Glutamatergic neuron (in vitro differentiated cells): ENCODE measurements around the gene PSMB9. TPM values are rescaled to one million over a fixed set of nuclear protein-coding genes. Genes with fewer than 3 reads are reported as not detected.

Experiments used
- DNase-seq: peaks from one replicate; pipeline ENCODE4 v3.0.0; 2022
- H3K27ac Mint-ChIP-seq: one replicate; pipeline ENCODE4 v1.8.0; 2020; ENCODE audit warnings: mild to moderate bottlenecking, mixed read lengths, inconsistent platforms; ENCODE audit not compliant: unreplicated experiment
- H3K27me3 Mint-ChIP-seq: one replicate; pipeline ENCODE4 v1.8.0; 2020; ENCODE audit warnings: mild to moderate bottlenecking, moderate library complexity, mixed read lengths, inconsistent platforms; ENCODE audit not compliant: unreplicated experiment
- H3K36me3 Mint-ChIP-seq: one replicate; pipeline ENCODE4 v1.8.0; 2020; ENCODE audit warnings: mild to moderate bottlenecking, mixed read lengths, inconsistent platforms; ENCODE audit not compliant: unreplicated experiment
- H3K4me1 Mint-ChIP-seq: one replicate; pipeline ENCODE4 v1.8.0; 2020; ENCODE audit warnings: mild to moderate bottlenecking, low read depth, mixed read lengths, inconsistent platforms; ENCODE audit not compliant: unreplicated experiment
- H3K4me3 Mint-ChIP-seq: one replicate; pipeline ENCODE4 v1.8.0; 2020; ENCODE audit warnings: mild to moderate bottlenecking, mixed read lengths, inconsistent platforms; ENCODE audit not compliant: unreplicated experiment
- H3K9me3 Mint-ChIP-seq: one replicate; pipeline ENCODE4 v1.8.0; 2020; ENCODE audit warnings: mild to moderate bottlenecking, moderate library complexity, mixed read lengths, inconsistent platforms; ENCODE audit not compliant: unreplicated experiment
- CTCF ChIP-seq: fragments of 200-600 bp; sonication (generic); IDR thresholded peaks from one replicate; pipeline ENCODE4 v1.5.0; 2021; ENCODE audit not compliant: partially characterized antibody, unreplicated experiment
- total RNA-seq: library from RNA; stranded (reverse); fragmentation: NEBNext Ultra II Directional; extraction: Animal tissue kit (Norgen Biotek cat#: 25700); gene quantifications from one replicate; pipeline ENCODE4 v1.2.1, GENCODE V29; 2021; ENCODE audit not compliant: unreplicated experiment

PSMB9 gene
- total RNA-seq, 1 donor from 2014 or later: not detected

- H3K4me3 Mint-ChIP-seq: no peak overlapping the region
- no peak for TF ChIP-seq CTCF
- H3K9me3 Mint-ChIP-seq: no peaks in the 10 kb centered on the region
- DNase-seq: no peak
- no peak overlapping the region for H3K27ac Mint-ChIP-seq
- H3K27me3 Mint-ChIP-seq: no peaks in the 10 kb centered on the region
- no peaks in the 10 kb centered on the region for H3K4me1 Mint-ChIP-seq
- H3K36me3 Mint-ChIP-seq: no peaks in the 10 kb centered on the region
Measured at GRCh38 chr6:32825966-32826365, 28.0 kb upstream of the PSMB9 start.

- no peaks in the 10 kb centered on the region for H3K27me3 Mint-ChIP-seq
- TF ChIP-seq CTCF: no peak
- H3K4me1 Mint-ChIP-seq: no peaks in the 10 kb centered on the region
- no peak for DNase-seq
- H3K27ac Mint-ChIP-seq: no peak overlapping the region
- H3K4me3 Mint-ChIP-seq: no peak overlapping the region
- no peaks in the 10 kb centered on the region for H3K36me3 Mint-ChIP-seq
- no peaks in the 10 kb centered on the region for H3K9me3 Mint-ChIP-seq
Measured at GRCh38 chr6:32827025-32827424, 27.0 kb upstream of the PSMB9 start.

GRCh38 chr6:32829495-32829894, 24.5 kb upstream of the PSMB9 start:
- H3K4me1 Mint-ChIP-seq: no peaks in the 10 kb centered on the region
- H3K9me3 Mint-ChIP-seq: no peaks in the 10 kb centered on the region
- no peak overlapping the region for H3K4me3 Mint-ChIP-seq
- no peaks in the 10 kb centered on the region for H3K36me3 Mint-ChIP-seq
- TF ChIP-seq CTCF: no peak
- no peaks in the 10 kb centered on the region for H3K27me3 Mint-ChIP-seq
- H3K27ac Mint-ChIP-seq: no peak overlapping the region
- no peak for DNase-seq

GRCh38 chr6:32830017-32830416, 24.0 kb upstream of the PSMB9 start:
- no peak for DNase-seq
- no peak for TF ChIP-seq CTCF
- Mint-ChIP-seq H3K27ac (no peak overlapping the region), H3K4me3 (no peak overlapping the region), H3K27me3 (no peaks in the 10 kb centered on the region), H3K36me3 (no peaks in the 10 kb centered on the region), H3K4me1 (no peaks in the 10 kb centered on the region), H3K9me3 (no peaks in the 10 kb centered on the region)

GRCh38 chr6:32830936-32831335, 23.1 kb upstream of the PSMB9 start:
- Mint-ChIP-seq H3K4me1 (no peaks in the 10 kb centered on the region), H3K36me3 (no peaks in the 10 kb centered on the region), H3K4me3 (no peak overlapping the region), H3K27ac (no peak overlapping the region), H3K9me3 (no peaks in the 10 kb centered on the region), H3K27me3 (no peaks in the 10 kb centered on the region)
- no peak for TF ChIP-seq CTCF
- no peak for DNase-seq
